ENCODE measurements around the gene URB1.
A peak's percentile ranks its signal among the peaks of the same experiment; 100 is the strongest.

URB1 gene

DNA sequence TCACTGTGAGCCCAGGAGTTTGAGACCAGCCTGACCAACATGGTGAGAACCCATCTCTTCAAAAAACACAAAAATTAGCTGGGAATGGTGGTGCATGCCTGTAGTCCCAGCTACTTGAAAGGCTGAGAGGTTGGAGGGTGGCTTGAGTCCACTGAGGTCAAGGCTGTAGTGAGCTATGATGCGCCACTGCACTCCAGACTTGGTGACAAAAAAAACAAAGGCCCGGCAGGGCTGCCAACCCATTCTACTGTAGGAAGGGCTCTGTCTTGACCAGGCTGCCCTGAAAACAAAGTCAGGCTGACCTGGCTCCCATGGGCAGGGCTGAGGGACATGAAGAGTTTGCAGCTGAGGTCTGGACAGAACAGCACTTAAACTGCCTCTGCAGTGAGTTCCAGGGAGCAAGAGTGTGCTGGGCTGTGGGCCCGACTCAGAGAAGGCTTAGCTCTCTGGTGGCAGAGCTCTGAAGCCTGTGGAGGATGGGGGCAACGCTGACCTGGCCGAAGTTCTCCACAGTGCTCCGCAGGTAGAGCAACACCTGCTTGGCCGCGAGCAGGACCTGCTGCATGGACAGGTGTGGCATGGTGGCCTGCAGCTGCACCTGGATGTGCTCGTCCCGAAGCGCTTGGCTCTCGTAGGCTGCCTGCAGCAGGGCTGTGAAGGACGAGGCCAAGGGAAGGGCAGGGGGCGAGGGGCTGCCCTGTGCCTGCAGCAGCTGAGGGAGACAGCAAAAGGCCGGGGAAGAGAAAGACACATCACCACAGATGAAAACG is 42.4 kb downstream of the URB1 start:
- no peak for DNase-seq (ENCODE audit: low spot score)
- Histone ChIP-seq H2BK5ac (ENCODE audit: low read length) (no peak overlapping the region), H3K36me3 (replicated peaks in 1 of 2; ENCODE audit: control insufficient read depth in 2 of 2, insufficient read depth in 2 of 2, low read length in 2 of 2) (peaks cover 60 to 100% of the 10 kb centered on the region in 2 donors), H4K91ac (ENCODE audit: low read depth, low read length, poor library complexity) (no peak overlapping the region), H2AK5ac (ENCODE audit: low read depth, low read length) (no peak overlapping the region), H3K27ac (replicated peaks; ENCODE audit: low read length) (no peak overlapping the region), H3K4me3 (ENCODE audit: low read length in 2 of 2) (no peak overlapping the region), H2BK120ac (ENCODE audit: low read depth, low read length) (no peak overlapping the region), H3K23ac (ENCODE audit: low read depth, low read length, poor library complexity) (peak overlapping the region; percentile 38), H3K9me3 (replicated peaks in 1 of 2; ENCODE audit: control insufficient read depth in 2 of 2, insufficient read depth in 1 of 2, low read depth in 1 of 2, low read length in 2 of 2) (peaks cover 1 to 2% of the 10 kb centered on the region in 2 donors), H3K4me2 (ENCODE audit: insufficient read depth, low read length, poor library complexity, severe bottlenecking) (no peak overlapping the region), H3K14ac (ENCODE audit: low read length) (no peak overlapping the region), H3K4ac (ENCODE audit: low read length) (no peak overlapping the region), H2BK12ac (ENCODE audit: low read length) (no peak overlapping the region), H3K9ac (ENCODE audit: low read depth, low read length, poor library complexity) (no peak overlapping the region), H2BK15ac (ENCODE audit: low read length) (no peak overlapping the region), H4K8ac (ENCODE audit: low read depth, low read length) (no peak overlapping the region), H3K79me1 (ENCODE audit: low read depth, low read length) (peaks cover 3% of the 10 kb centered on the region), H3K27me3 (ENCODE audit: control insufficient read depth in 3 of 3, insufficient read depth in 3 of 3, low read depth in 1 of 3, low read length in 3 of 3) (no peaks in the 10 kb centered on the region), H2AFZ (ENCODE audit: low read length) (no peak overlapping the region), H3K18ac (ENCODE audit: low read length) (no peak overlapping the region), H3K4me1 (ENCODE audit: control insufficient read depth in 2 of 2, insufficient read depth in 1 of 2, low read depth in 1 of 2, low read length in 2 of 2) (no peaks in the 10 kb centered on the region)
- no CpG with 5 or more reads among the region's 16 CpGs for WGBS, 2 donors (ENCODE audit: extremely low coverage in 2 of 2, insufficient read length in 2 of 2, insufficient replicate concordance in 1 of 2)

DNA sequence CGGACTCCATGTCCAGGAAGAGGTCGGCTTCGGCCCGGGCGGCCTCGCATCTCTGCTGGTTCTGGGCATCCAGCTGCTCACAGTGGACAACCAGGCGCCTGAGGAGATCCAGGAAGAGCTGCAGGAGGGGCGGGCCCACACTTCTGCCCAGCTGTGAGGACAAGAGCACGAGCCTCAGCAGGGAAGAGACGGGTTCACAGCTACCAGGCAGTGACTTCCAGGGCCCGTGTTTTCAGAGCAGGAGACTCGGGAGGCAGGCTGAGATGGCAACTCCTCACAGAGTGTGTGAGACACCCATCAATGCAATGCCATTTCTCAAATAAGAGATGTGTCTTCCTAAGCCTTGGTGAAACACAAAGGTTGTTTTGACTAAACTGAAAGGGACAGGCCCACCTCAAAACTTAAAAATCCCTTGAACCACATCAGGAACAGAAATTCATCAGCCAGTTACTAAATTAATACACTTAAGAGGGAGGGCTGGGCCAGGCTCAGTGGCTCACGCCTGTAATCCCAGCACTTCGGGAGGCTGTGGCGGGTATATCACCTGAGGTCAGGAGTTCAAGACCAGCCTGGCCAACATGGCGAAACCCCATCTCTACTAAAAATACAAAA is 43.4 kb downstream of the URB1 start:
- no peak overlapping the region for H3K23ac ChIP-seq (ENCODE audit: low read depth, low read length, poor library complexity)
- no peak overlapping the region for H3K27ac ChIP-seq (replicated peaks; ENCODE audit: low read length)
- H4K8ac ChIP-seq (ENCODE audit: low read depth, low read length) = no peak overlapping the region
- no peak overlapping the region for H3K9ac ChIP-seq (ENCODE audit: low read depth, low read length, poor library complexity)
- peaks cover 3% of the 10 kb centered on the region for H3K79me1 ChIP-seq (ENCODE audit: low read depth, low read length)
- no peak overlapping the region for H3K14ac ChIP-seq (ENCODE audit: low read length)
- no peak overlapping the region for H2BK120ac ChIP-seq (ENCODE audit: low read depth, low read length)
- H4K91ac ChIP-seq (ENCODE audit: low read depth, low read length, poor library complexity) = no peak overlapping the region
- H2AK5ac ChIP-seq (ENCODE audit: low read depth, low read length) = no peak overlapping the region
- H3K4ac ChIP-seq (ENCODE audit: low read length) = no peak overlapping the region
- no peak overlapping the region for H2BK5ac ChIP-seq (ENCODE audit: low read length)
- no peak overlapping the region for H3K18ac ChIP-seq (ENCODE audit: low read length)
- WGBS, 2 donors (ENCODE audit: extremely low coverage in 2 of 2, insufficient read length in 2 of 2, insufficient replicate concordance in 1 of 2) = no CpG with 5 or more reads among the region's 16 CpGs
- no peak overlapping the region for H2BK15ac ChIP-seq (ENCODE audit: low read length)
- H3K36me3 ChIP-seq (replicated peaks in 1 of 2; ENCODE audit: control insufficient read depth in 2 of 2, insufficient read depth in 2 of 2, low read length in 2 of 2) = peaks cover 63 to 100% of the 10 kb centered on the region in 2 donors
- peaks cover 3 to 11% of the 10 kb centered on the region in 2 donors for H3K9me3 ChIP-seq (replicated peaks in 1 of 2; ENCODE audit: control insufficient read depth in 2 of 2, insufficient read depth in 1 of 2, low read depth in 1 of 2, low read length in 2 of 2)
- no peak overlapping the region for H2AFZ ChIP-seq (ENCODE audit: low read length)
- H3K4me3 ChIP-seq (ENCODE audit: low read length in 2 of 2) = no peak overlapping the region
- H3K4me1 ChIP-seq (ENCODE audit: control insufficient read depth in 2 of 2, insufficient read depth in 1 of 2, low read depth in 1 of 2, low read length in 2 of 2) = no peaks in the 10 kb centered on the region
- H3K4me2 ChIP-seq (ENCODE audit: insufficient read depth, low read length, poor library complexity, severe bottlenecking) = no peak overlapping the region
- no peak overlapping the region for H2BK12ac ChIP-seq (ENCODE audit: low read length)
- DNase-seq (ENCODE audit: low spot score) = no peak
- no peaks in the 10 kb centered on the region for H3K27me3 ChIP-seq (ENCODE audit: control insufficient read depth in 3 of 3, insufficient read depth in 3 of 3, low read depth in 1 of 3, low read length in 3 of 3)

DNA sequence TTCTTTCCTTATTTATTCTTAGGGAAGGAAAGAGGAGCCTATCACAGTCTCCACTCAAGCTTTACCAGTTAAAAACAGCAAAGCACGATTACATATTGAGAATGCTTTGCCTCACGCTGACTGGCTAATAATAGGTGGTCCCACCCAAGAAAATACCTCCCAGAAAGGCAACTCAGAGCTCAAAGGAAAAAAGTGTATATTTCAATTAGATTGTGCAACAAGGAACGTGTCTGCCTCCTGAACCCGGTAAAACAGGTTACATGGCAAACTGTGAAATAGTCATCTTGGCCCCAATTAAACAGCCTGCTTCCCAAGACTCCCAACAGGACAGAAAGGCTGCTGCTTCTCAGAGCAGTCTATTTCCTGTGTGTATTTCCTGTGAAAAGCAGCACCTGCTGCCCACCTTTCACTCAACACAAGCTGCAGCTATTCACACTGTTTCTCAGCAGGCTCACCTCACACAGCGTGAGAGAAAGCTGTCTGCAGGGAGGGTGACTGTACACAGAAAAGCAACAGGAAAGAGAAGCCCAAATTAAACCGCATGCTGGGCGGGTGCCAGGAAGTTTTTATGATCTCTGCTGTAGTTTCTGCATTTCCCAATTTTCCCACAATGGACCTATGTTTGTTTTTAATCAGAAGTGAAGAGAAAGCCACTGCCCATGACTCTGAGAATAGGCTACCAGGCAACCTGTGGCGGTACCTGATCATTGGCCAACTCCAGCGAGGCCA is 44.0 kb downstream of the URB1 start:
- peaks cover 3% of the 10 kb centered on the region for H3K79me1 ChIP-seq (ENCODE audit: low read depth, low read length)
- no peak overlapping the region for H3K27ac ChIP-seq (replicated peaks; ENCODE audit: low read length)
- H3K4me3 ChIP-seq (ENCODE audit: low read length in 2 of 2) = no peak overlapping the region
- no peak overlapping the region for H3K18ac ChIP-seq (ENCODE audit: low read length)
- peaks cover 3 to 18% of the 10 kb centered on the region in 2 donors for H3K9me3 ChIP-seq (replicated peaks in 1 of 2; ENCODE audit: control insufficient read depth in 2 of 2, insufficient read depth in 1 of 2, low read depth in 1 of 2, low read length in 2 of 2)
- no peak overlapping the region for H3K14ac ChIP-seq (ENCODE audit: low read length)
- H2BK120ac ChIP-seq (ENCODE audit: low read depth, low read length) = no peak overlapping the region
- no peak overlapping the region for H2AFZ ChIP-seq (ENCODE audit: low read length)
- no peak overlapping the region for H2BK12ac ChIP-seq (ENCODE audit: low read length)
- no peak overlapping the region for H3K23ac ChIP-seq (ENCODE audit: low read depth, low read length, poor library complexity)
- H2BK15ac ChIP-seq (ENCODE audit: low read length) = no peak overlapping the region
- no peak overlapping the region for H4K91ac ChIP-seq (ENCODE audit: low read depth, low read length, poor library complexity)
- H4K8ac ChIP-seq (ENCODE audit: low read depth, low read length) = no peak overlapping the region
- no CpG with 5 or more reads among the region's 9 CpGs for WGBS, 2 donors (ENCODE audit: extremely low coverage in 2 of 2, insufficient read length in 2 of 2, insufficient replicate concordance in 1 of 2)
- no peaks in the 10 kb centered on the region for H3K4me1 ChIP-seq (ENCODE audit: control insufficient read depth in 2 of 2, insufficient read depth in 1 of 2, low read depth in 1 of 2, low read length in 2 of 2)
- no peaks in the 10 kb centered on the region for H3K27me3 ChIP-seq (ENCODE audit: control insufficient read depth in 3 of 3, insufficient read depth in 3 of 3, low read depth in 1 of 3, low read length in 3 of 3)
- H2BK5ac ChIP-seq (ENCODE audit: low read length) = no peak overlapping the region
- H2AK5ac ChIP-seq (ENCODE audit: low read depth, low read length) = no peak overlapping the region
- H3K4me2 ChIP-seq (ENCODE audit: insufficient read depth, low read length, poor library complexity, severe bottlenecking) = no peak overlapping the region
- no peak overlapping the region for H3K4ac ChIP-seq (ENCODE audit: low read length)
- peaks cover 61 to 100% of the 10 kb centered on the region in 2 donors for H3K36me3 ChIP-seq (replicated peaks in 1 of 2; ENCODE audit: control insufficient read depth in 2 of 2, insufficient read depth in 2 of 2, low read length in 2 of 2)
- no peak overlapping the region for H3K9ac ChIP-seq (ENCODE audit: low read depth, low read length, poor library complexity)
- DNase-seq (ENCODE audit: low spot score) = no peak

DNA sequence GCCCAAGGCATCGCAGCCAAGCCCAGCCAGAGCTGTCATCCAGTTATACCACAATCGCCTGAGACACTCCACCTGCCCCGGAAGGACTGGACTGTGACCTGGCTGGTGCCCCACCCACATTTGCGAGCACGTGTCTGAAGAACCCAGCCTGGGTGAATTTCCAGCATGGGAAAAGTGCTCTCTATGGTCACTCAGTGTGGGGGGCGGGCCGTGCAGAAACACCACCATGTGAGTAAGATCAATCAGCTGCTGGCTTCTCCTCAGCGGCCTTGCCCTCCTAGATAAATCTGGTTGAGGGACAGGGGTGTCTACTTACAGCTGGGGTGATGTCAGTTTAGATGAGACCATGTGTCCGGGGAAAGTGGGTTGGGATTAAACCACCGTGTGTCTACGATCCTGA is 44.8 kb downstream of the URB1 start:
- no peak overlapping the region for H3K27ac ChIP-seq (replicated peaks; ENCODE audit: low read length)
- no peak overlapping the region for H2BK12ac ChIP-seq (ENCODE audit: low read length)
- no peak overlapping the region for H3K4me2 ChIP-seq (ENCODE audit: insufficient read depth, low read length, poor library complexity, severe bottlenecking)
- no peak overlapping the region for H4K91ac ChIP-seq (ENCODE audit: low read depth, low read length, poor library complexity)
- peaks cover 3 to 24% of the 10 kb centered on the region in 2 donors for H3K9me3 ChIP-seq (replicated peaks in 1 of 2; ENCODE audit: control insufficient read depth in 2 of 2, insufficient read depth in 1 of 2, low read depth in 1 of 2, low read length in 2 of 2)
- H3K23ac ChIP-seq (ENCODE audit: low read depth, low read length, poor library complexity) = no peak overlapping the region
- H2BK120ac ChIP-seq (ENCODE audit: low read depth, low read length) = no peak overlapping the region
- no peak overlapping the region for H3K18ac ChIP-seq (ENCODE audit: low read length)
- no peaks in the 10 kb centered on the region for H3K4me1 ChIP-seq (ENCODE audit: control insufficient read depth in 2 of 2, insufficient read depth in 1 of 2, low read depth in 1 of 2, low read length in 2 of 2)
- DNase-seq (ENCODE audit: low spot score) = no peak
- no peaks in the 10 kb centered on the region for H3K27me3 ChIP-seq (ENCODE audit: control insufficient read depth in 3 of 3, insufficient read depth in 3 of 3, low read depth in 1 of 3, low read length in 3 of 3)
- no peak overlapping the region for H3K14ac ChIP-seq (ENCODE audit: low read length)
- no peak overlapping the region for H2AFZ ChIP-seq (ENCODE audit: low read length)
- peaks cover 3% of the 10 kb centered on the region for H3K79me1 ChIP-seq (ENCODE audit: low read depth, low read length)
- peaks cover 59 to 100% of the 10 kb centered on the region in 2 donors for H3K36me3 ChIP-seq (replicated peaks in 1 of 2; ENCODE audit: control insufficient read depth in 2 of 2, insufficient read depth in 2 of 2, low read length in 2 of 2)
- H2BK5ac ChIP-seq (ENCODE audit: low read length) = no peak overlapping the region
- H3K9ac ChIP-seq (ENCODE audit: low read depth, low read length, poor library complexity) = no peak overlapping the region
- H2AK5ac ChIP-seq (ENCODE audit: low read depth, low read length) = no peak overlapping the region
- H4K8ac ChIP-seq (ENCODE audit: low read depth, low read length) = no peak overlapping the region
- WGBS, 2 donors (ENCODE audit: extremely low coverage in 2 of 2, insufficient read length in 2 of 2, insufficient replicate concordance in 1 of 2) = no CpG with 5 or more reads among the region's 11 CpGs
- H2BK15ac ChIP-seq (ENCODE audit: low read length) = no peak overlapping the region
- H3K4ac ChIP-seq (ENCODE audit: low read length) = no peak overlapping the region
- no peak overlapping the region for H3K4me3 ChIP-seq (ENCODE audit: low read length in 2 of 2)

Data from neuronal stem cell (in vitro differentiated cells).